Neural progenitor cell (in vitro differentiated cells): Measurements from ENCODE around the gene CCDC102A. TPM values are rescaled to one million over a fixed set of nuclear protein-coding genes. Genes with fewer than 3 reads are reported as not detected.

Experiments
- DNase-seq: peaks from one replicate; pipeline ENCODE4 v3.0.0-alpha.2; 2016; ENCODE audit warnings: low spot score
- H2AFZ ChIP-seq: fragments of 200-600 bp; sonication (generic); replicated peaks from 2 replicates; pipeline ENCODE4 v1.6.1; 2016; ENCODE audit warnings: antibody characterized with exemption
- H3F3A ChIP-seq: fragments of 200-600 bp; sonication (generic); 2 replicates; pipeline ENCODE4 v1.6.1; 2016; ENCODE audit warnings: antibody characterized with exemption, low read depth
- H3K27ac ChIP-seq: fragments of 200-600 bp; sonication (generic); 2 replicates; pipeline ENCODE4 v1.5.1; 2016; ENCODE audit warnings: mild to moderate bottlenecking
- H3K27me3 ChIP-seq: fragments of 200-600 bp; sonication (generic); 2 replicates; pipeline ENCODE4 v1.6.1; 2016; ENCODE audit warnings: mild to moderate bottlenecking, moderate library complexity
- H3K36me3 ChIP-seq: fragments of 200-600 bp; sonication (generic); 2 replicates; pipeline ENCODE4 v1.5.1; 2016
- H3K4me1 ChIP-seq: fragments of 200-600 bp; sonication (generic); 2 replicates; pipeline ENCODE4 v1.6.1; 2016; ENCODE audit warnings: mixed run types
- H3K4me2 ChIP-seq: fragments of 200-600 bp; sonication (generic); 2 replicates; pipeline ENCODE4 v1.6.1; 2016
- H3K4me3 ChIP-seq: fragments of 200-600 bp; sonication (generic); 2 replicates; pipeline ENCODE4 v1.5.1; 2016
- H3K79me2 ChIP-seq: fragments of 200-600 bp; sonication (generic); 2 replicates; pipeline ENCODE4 v1.6.1; 2016; ENCODE audit warnings: low read depth
- H3K9ac ChIP-seq: fragments of 200-600 bp; sonication (generic); 2 replicates; pipeline ENCODE4 v1.6.1; 2016
- H3K9me3 ChIP-seq: fragments of 200-600 bp; sonication (generic); 2 replicates; pipeline ENCODE4 v1.5.1; 2016; ENCODE audit warnings: low read depth
- H4K20me1 ChIP-seq: fragments of 200-600 bp; sonication (generic); 2 replicates; pipeline ENCODE4 v1.6.1; 2016; ENCODE audit warnings: low read depth
- H3K27ac Mint-ChIP-seq: 3 replicates; pipeline ENCODE4 v1.8.0; 2021; ENCODE audit warnings: mixed read lengths
- H3K27me3 Mint-ChIP-seq: 2 replicates; pipeline ENCODE4 v1.8.0; 2022; ENCODE audit warnings: low read depth, mild to moderate bottlenecking, inconsistent platforms, moderate library complexity, mixed read lengths; ENCODE audit not compliant: insufficient read depth
- H3K36me3 Mint-ChIP-seq: 3 replicates; pipeline ENCODE4 v1.8.0; 2021; ENCODE audit warnings: mixed read lengths
- H3K4me1 Mint-ChIP-seq: 3 replicates; pipeline ENCODE4 v1.8.0; 2021; ENCODE audit warnings: mixed read lengths
- H3K4me3 Mint-ChIP-seq: 3 replicates; pipeline ENCODE4 v1.8.0; 2021; ENCODE audit warnings: mild to moderate bottlenecking, moderate library complexity, mixed read lengths
- H3K9me3 Mint-ChIP-seq: 3 replicates; pipeline ENCODE4 v1.8.0; 2020; ENCODE audit warnings: mixed read lengths
- CTCF ChIP-seq: fragments of 200-600 bp; sonication (generic); IDR thresholded peaks from 2 replicates; pipeline ENCODE4 v1.5.1; 2017; ENCODE audit warnings: antibody characterized with exemption, mild to moderate bottlenecking
- EZH2 ChIP-seq: fragments of 200-600 bp; sonication (generic); IDR thresholded peaks from 2 replicates; pipeline ENCODE4 v1.6.1; 2017; ENCODE audit warnings: antibody characterized with exemption, mild to moderate bottlenecking, moderate library complexity
- EZH2phosphoT487 ChIP-seq: fragments of 200-600 bp; sonication (generic); IDR thresholded peaks from 2 replicates; pipeline ENCODE4 v1.6.1; 2017; ENCODE audit warnings: antibody characterized with exemption
- total RNA-seq: library from RNA; depleted of rRNA; stranded (reverse); fragments of >200 nt; gene quantifications from 2 replicates; pipeline ENCODE4 v1.2.3, GENCODE V29; 2015; ENCODE audit warnings: low replicate concordance

The CCDC102A gene
- total RNA-seq, 1 donor from 2014 or later: 3.9 TPM

GRCh38 chr16:57563761-57564160 lies 27.4 kb upstream of the CCDC102A start:
- H3K79me2 ChIP-seq: no peaks in the 10 kb centered on the region
- no peak overlapping the region for H2AFZ ChIP-seq
- H3K36me3 ChIP-seq: no peaks in the 10 kb centered on the region
- TF ChIP-seq EZH2: no peak
- TF ChIP-seq EZH2phosphoT487: no peak
- no peak for TF ChIP-seq CTCF
- no peak for DNase-seq
- H3K9ac ChIP-seq: no peak overlapping the region
- H3K9me3 ChIP-seq: no peaks in the 10 kb centered on the region
- H3K27me3 ChIP-seq: no peaks in the 10 kb centered on the region
- H3K4me3 ChIP-seq: no peak overlapping the region
- no peaks in the 10 kb centered on the region for H4K20me1 ChIP-seq
- Mint-ChIP-seq H3K27me3 (peaks cover 28% of the 10 kb centered on the region), H3K36me3 (no peaks in the 10 kb centered on the region), H3K4me3 (no peak overlapping the region), H3K9me3 (peaks cover 27% of the 10 kb centered on the region), H3K27ac (no peak overlapping the region), H3K4me1 (peaks cover 5% of the 10 kb centered on the region)
- H3K4me1 ChIP-seq: no peaks in the 10 kb centered on the region
- H3K27ac ChIP-seq: no peak overlapping the region
- no peaks in the 10 kb centered on the region for H3F3A ChIP-seq
- H3K4me2 ChIP-seq: no peak overlapping the region

GRCh38 chr16:57563487-57563750 lies 27.0 kb upstream of the CCDC102A start:
- H4K20me1 ChIP-seq: no peaks in the 10 kb centered on the region
- peaks cover 27% of the 10 kb centered on the region for H3K9me3 Mint-ChIP-seq
- H3K4me3 Mint-ChIP-seq: no peak overlapping the region
- peaks cover 26% of the 10 kb centered on the region for H3K27me3 Mint-ChIP-seq
- no peaks in the 10 kb centered on the region for H3K4me1 ChIP-seq
- H3K36me3 Mint-ChIP-seq: no peaks in the 10 kb centered on the region
- no peak overlapping the region for H3K4me2 ChIP-seq
- H3K79me2 ChIP-seq: no peaks in the 10 kb centered on the region
- no peak overlapping the region for H3K27ac ChIP-seq
- TF ChIP-seq EZH2phosphoT487 (no peak), EZH2 (no peak)
- H3K4me3 ChIP-seq: no peak overlapping the region
- no peaks in the 10 kb centered on the region for H3F3A ChIP-seq
- no peaks in the 10 kb centered on the region for H3K27me3 ChIP-seq
- no peaks in the 10 kb centered on the region for H3K9me3 ChIP-seq
- H3K9ac ChIP-seq: no peak overlapping the region
- H3K4me1 Mint-ChIP-seq: peaks cover 5% of the 10 kb centered on the region
- no peaks in the 10 kb centered on the region for H3K36me3 ChIP-seq
- DNase-seq: no peak
- H3K27ac Mint-ChIP-seq: no peak overlapping the region
- H2AFZ ChIP-seq: no peak overlapping the region

- no peaks in the 10 kb centered on the region for H3K36me3 Mint-ChIP-seq
- H3K4me1 ChIP-seq: no peaks in the 10 kb centered on the region
- H3K27ac ChIP-seq: no peak overlapping the region
- no peaks in the 10 kb centered on the region for H3K79me2 ChIP-seq
- no peaks in the 10 kb centered on the region for H3K36me3 ChIP-seq
- no peak for TF ChIP-seq CTCF
- no peak for TF ChIP-seq EZH2phosphoT487
- no peak for TF ChIP-seq EZH2
- no peak for DNase-seq
- no peak overlapping the region for H3K4me3 ChIP-seq
- no peak overlapping the region for H3K27ac Mint-ChIP-seq
- no peaks in the 10 kb centered on the region for H4K20me1 ChIP-seq
- no peak overlapping the region for H2AFZ ChIP-seq
- peaks cover 5% of the 10 kb centered on the region for H3K4me1 Mint-ChIP-seq
- H3K9me3 Mint-ChIP-seq: peaks cover 25% of the 10 kb centered on the region
- H3K27me3 Mint-ChIP-seq: peaks cover 26% of the 10 kb centered on the region
- H3K9ac ChIP-seq: no peak overlapping the region
- no peak overlapping the region for H3K4me2 ChIP-seq
- no peak overlapping the region for H3K4me3 Mint-ChIP-seq
- no peaks in the 10 kb centered on the region for H3F3A ChIP-seq
- H3K9me3 ChIP-seq: no peaks in the 10 kb centered on the region
- H3K27me3 ChIP-seq: no peaks in the 10 kb centered on the region
Measured at GRCh38 chr16:57562669-57563486, 26.5 kb upstream of the CCDC102A start.

GRCh38 chr16:57562066-57562465 lies 25.7 kb upstream of the CCDC102A start:
- Histone ChIP-seq H2AFZ (no peak overlapping the region), H3F3A (no peaks in the 10 kb centered on the region), H4K20me1 (no peaks in the 10 kb centered on the region), H3K9ac (no peak overlapping the region), H3K9me3 (no peaks in the 10 kb centered on the region), H3K4me2 (no peak overlapping the region), H3K27ac (no peak overlapping the region), H3K79me2 (no peaks in the 10 kb centered on the region), H3K27me3 (no peaks in the 10 kb centered on the region), H3K4me1 (no peaks in the 10 kb centered on the region), H3K36me3 (no peaks in the 10 kb centered on the region), H3K4me3 (no peak overlapping the region)
- Mint-ChIP-seq H3K4me3 (peak overlapping the region; percentile 52), H3K4me1 (peaks cover 5% of the 10 kb centered on the region), H3K9me3 (peaks cover 25% of the 10 kb centered on the region), H3K27me3 (peaks cover 28% of the 10 kb centered on the region), H3K27ac (no peak overlapping the region), H3K36me3 (no peaks in the 10 kb centered on the region)
- no peak for TF ChIP-seq CTCF
- no peak for TF ChIP-seq EZH2phosphoT487
- TF ChIP-seq EZH2: no peak
- no peak for DNase-seq
